ENCODE results near the gene PDHX. TPM values are rescaled to one million over a fixed set of nuclear protein-coding genes. Genes with fewer than 3 reads are reported as not detected.

Gene PDHX
- polyA plus RNA-seq, 1 donor (not counting 4 experiments of a cell fraction or from before 2014, with no cell fraction given) = 28.5 TPM

DNA sequence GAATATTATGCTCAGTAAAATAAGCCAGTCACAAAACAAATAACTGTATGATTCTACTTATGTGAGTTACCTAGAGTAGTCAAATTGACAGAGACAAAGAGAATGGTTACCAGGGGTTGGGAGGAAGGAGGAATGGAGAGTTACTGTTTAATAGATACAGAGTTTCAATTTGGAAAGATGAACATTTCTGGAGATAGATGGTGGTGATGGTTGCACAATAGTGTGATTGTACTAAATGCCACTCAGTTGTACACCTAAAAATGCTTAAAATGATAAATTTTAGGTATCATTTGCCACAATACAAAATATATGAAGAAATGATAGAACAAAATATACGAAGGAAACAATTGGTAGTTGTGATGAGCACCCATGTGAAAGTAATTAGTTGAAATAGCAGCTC lies 43.4 kb downstream of the PDHX start:
- no peak for DNase-seq (ENCODE audit: low read depth, low spot score)
- Histone ChIP-seq H3K9me3 (ENCODE audit: control insufficient read depth, low read depth, low read length) (no peaks in the 10 kb centered on the region), H3K4me1 (ENCODE audit: control insufficient read depth, extremely low read depth, insufficient read depth, low read length) (no peaks in the 10 kb centered on the region), H3K27ac (ENCODE audit: control insufficient read depth, insufficient read depth, low read length) (no peak overlapping the region), H4K20me1 (ENCODE audit: control insufficient read depth, extremely low read depth, insufficient read depth, low read length) (no peaks in the 10 kb centered on the region), H3K27me3 (ENCODE audit: control insufficient read depth, extremely low read depth, insufficient read depth, low read length) (no peaks in the 10 kb centered on the region), H3K36me3 (ENCODE audit: control insufficient read depth in 2 of 2, extremely low read depth in 1 of 2, insufficient read depth in 2 of 2, low read length in 2 of 2) (peaks cover 0 to 2% of the 10 kb centered on the region in 2 experiments), H3K9ac (ENCODE audit: control insufficient read depth, extremely low read depth, insufficient read depth, low read length) (no peak overlapping the region), H3K4me2 (ENCODE audit: control insufficient read depth, extremely low read depth, insufficient read depth, low read depth, low read length) (no peak overlapping the region), H3K9me1 (ENCODE audit: control insufficient read depth, extremely low read depth, insufficient read depth, low read length) (no peaks in the 10 kb centered on the region), H3K4me3 (ENCODE audit: control insufficient read depth in 2 of 3, extremely low read depth in 1 of 3, insufficient read depth in 2 of 3, low read depth in 1 of 3, low read length in 3 of 3) (no peak overlapping the region), H3K79me2 (ENCODE audit: control insufficient read depth, insufficient read depth, low read length) (no peaks in the 10 kb centered on the region), H2AFZ (ENCODE audit: control insufficient read depth, low read length) (no peak overlapping the region)
- no peak for FAIRE-seq
- dilution Hi-C loops (cut with MboI; ENCODE audit: extremely low pct_ligation_motif_present, low sequenced_read_pairs) = no loop called here
- TF ChIP-seq EZH2 (IDR thresholded peaks at IDR 0.05; ENCODE audit: low read length) = no peak
- TF ChIP-seq, protein P1, sequence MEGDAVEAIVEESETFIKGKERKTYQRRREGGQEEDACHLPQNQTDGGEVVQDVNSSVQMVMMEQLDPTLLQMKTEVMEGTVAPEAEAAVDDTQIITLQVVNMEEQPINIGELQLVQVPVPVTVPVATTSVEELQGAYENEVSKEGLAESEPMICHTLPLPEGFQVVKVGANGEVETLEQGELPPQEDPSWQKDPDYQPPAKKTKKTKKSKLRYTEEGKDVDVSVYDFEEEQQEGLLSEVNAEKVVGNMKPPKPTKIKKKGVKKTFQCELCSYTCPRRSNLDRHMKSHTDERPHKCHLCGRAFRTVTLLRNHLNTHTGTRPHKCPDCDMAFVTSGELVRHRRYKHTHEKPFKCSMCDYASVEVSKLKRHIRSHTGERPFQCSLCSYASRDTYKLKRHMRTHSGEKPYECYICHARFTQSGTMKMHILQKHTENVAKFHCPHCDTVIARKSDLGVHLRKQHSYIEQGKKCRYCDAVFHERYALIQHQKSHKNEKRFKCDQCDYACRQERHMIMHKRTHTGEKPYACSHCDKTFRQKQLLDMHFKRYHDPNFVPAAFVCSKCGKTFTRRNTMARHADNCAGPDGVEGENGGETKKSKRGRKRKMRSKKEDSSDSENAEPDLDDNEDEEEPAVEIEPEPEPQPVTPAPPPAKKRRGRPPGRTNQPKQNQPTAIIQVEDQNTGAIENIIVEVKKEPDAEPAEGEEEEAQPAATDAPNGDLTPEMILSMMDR (optimal IDR thresholded peaks at IDR 0.05 in 1 of 3, IDR thresholded peaks at IDR 0.05 in 1 of 3, conservative IDR thresholded peaks at IDR 0.05 in 1 of 3; ENCODE audit: extremely low read depth in 1 of 3, insufficient read depth in 2 of 3, low read length in 3 of 3) = no peak

GRCh38 chr11:34960277-34960676 lies 43.9 kb downstream of the PDHX start:
- no peak overlapping the region for H2AFZ ChIP-seq (ENCODE audit: control insufficient read depth, low read length)
- H3K27ac ChIP-seq (ENCODE audit: control insufficient read depth, insufficient read depth, low read length) = no peak overlapping the region
- no peaks in the 10 kb centered on the region for H4K20me1 ChIP-seq (ENCODE audit: control insufficient read depth, extremely low read depth, insufficient read depth, low read length)
- H3K36me3 ChIP-seq (ENCODE audit: control insufficient read depth in 2 of 2, extremely low read depth in 1 of 2, insufficient read depth in 2 of 2, low read length in 2 of 2) = peaks cover 1 to 2% of the 10 kb centered on the region in 2 experiments
- no peak overlapping the region for H3K4me3 ChIP-seq (ENCODE audit: control insufficient read depth in 2 of 3, extremely low read depth in 1 of 3, insufficient read depth in 2 of 3, low read depth in 1 of 3, low read length in 3 of 3)
- no peak for FAIRE-seq
- H3K9me3 ChIP-seq (ENCODE audit: control insufficient read depth, low read depth, low read length) = no peaks in the 10 kb centered on the region
- dilution Hi-C loops (cut with MboI; ENCODE audit: extremely low pct_ligation_motif_present, low sequenced_read_pairs) = no loop called here
- no peak for DNase-seq (ENCODE audit: low read depth, low spot score)
- no peak for TF ChIP-seq EZH2 (IDR thresholded peaks at IDR 0.05; ENCODE audit: low read length)
- TF ChIP-seq, protein P1 (optimal IDR thresholded peaks at IDR 0.05 in 1 of 3, IDR thresholded peaks at IDR 0.05 in 1 of 3, conservative IDR thresholded peaks at IDR 0.05 in 1 of 3; ENCODE audit: extremely low read depth in 1 of 3, insufficient read depth in 2 of 3, low read length in 3 of 3) = no peak
- H3K79me2 ChIP-seq (ENCODE audit: control insufficient read depth, insufficient read depth, low read length) = no peaks in the 10 kb centered on the region
- H3K4me1 ChIP-seq (ENCODE audit: control insufficient read depth, extremely low read depth, insufficient read depth, low read length) = no peaks in the 10 kb centered on the region
- H3K9ac ChIP-seq (ENCODE audit: control insufficient read depth, extremely low read depth, insufficient read depth, low read length) = no peak overlapping the region
- H3K9me1 ChIP-seq (ENCODE audit: control insufficient read depth, extremely low read depth, insufficient read depth, low read length) = no peaks in the 10 kb centered on the region
- no peaks in the 10 kb centered on the region for H3K27me3 ChIP-seq (ENCODE audit: control insufficient read depth, extremely low read depth, insufficient read depth, low read length)
- H3K4me2 ChIP-seq (ENCODE audit: control insufficient read depth, extremely low read depth, insufficient read depth, low read depth, low read length) = no peak overlapping the region

All from keratinocyte (primary cell).